DMS153 treated with DMSO at 0.1 percent for 48 hours (cell line): ENCODE data around the gene PES1.
"Not testable (repeated sequence)": the region's sequence is repeated elsewhere in the genome, so short reads cannot be mapped to it uniquely, and the experiment has no call there.

Experiments used
- DNase-seq: peaks from one replicate; lab custom pipeline; 2025; ENCODE audit not compliant: unreplicated experiment; lab: John Stamatoyannopoulos, UW

PES1 gene

GRCh38 chr22:30555282-30556210 is 36.2 kb downstream of the PES1 start:
- no peak for DNase-seq

GRCh38 chr22:30553971-30554370 is 37.7 kb downstream of the PES1 start:
- DNase-seq = no peak

DNA sequence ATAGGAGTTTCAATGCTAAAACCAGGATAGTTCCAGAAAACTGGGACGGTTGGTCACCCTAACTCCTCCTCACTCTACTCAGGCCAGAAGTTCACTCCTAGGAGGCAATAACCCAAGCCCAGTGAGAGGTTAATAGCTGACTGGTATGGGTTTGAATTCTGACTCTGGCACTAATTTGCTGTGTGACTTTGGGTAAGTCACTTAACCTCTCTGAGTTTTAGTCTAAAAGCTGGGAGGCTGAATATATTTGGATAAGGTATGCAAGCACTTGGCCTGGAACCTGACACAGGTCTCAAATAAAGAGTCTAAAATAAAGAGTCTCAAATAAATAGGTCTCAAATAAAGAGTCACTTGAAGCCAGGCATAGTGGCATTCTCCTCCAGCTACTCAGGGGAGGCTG is 39.0 kb downstream of the PES1 start:
- no peak for DNase-seq

DNA sequence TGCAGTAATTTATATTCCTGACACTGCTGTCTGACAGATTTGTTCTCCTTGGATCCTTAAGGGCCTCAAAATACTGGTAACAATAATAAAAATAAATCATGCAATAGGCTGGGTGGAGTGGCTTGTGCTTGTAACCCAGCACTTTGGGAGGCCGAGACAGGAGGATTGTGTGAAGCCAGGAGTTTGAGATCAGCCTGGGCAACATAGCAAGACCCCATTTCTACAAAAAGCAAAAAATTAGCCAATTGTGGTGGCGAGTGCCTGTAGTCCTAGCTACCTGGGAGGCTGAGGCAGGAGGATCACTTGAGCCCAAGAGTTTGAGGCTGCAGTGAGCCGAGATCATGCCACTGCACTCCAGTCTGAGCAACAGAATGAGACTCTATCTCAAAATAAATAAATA is 39.9 kb downstream of the PES1 start:
- DNase-seq = not testable (repeated sequence)

DNA sequence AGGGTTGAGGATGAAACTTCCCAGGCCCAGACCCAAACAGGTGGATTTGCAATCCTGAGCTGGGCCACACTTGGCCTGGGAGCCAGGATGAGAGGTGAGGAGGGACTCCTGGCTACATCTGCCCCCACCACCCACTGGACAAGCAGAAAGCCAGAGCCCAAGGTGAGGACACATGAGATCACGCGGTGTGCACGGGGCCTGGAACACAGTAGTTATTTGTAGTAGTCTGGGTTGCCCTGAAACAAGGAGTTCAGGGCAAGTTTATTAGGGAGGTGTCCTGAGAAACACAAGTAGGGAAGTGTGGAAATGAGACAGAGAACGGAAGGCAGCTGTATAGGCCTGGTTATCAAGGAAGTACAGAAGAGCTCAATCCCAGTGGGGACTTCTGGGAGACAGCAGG is 44.5 kb downstream of the PES1 start:
- DNase-seq = no peak

DNA sequence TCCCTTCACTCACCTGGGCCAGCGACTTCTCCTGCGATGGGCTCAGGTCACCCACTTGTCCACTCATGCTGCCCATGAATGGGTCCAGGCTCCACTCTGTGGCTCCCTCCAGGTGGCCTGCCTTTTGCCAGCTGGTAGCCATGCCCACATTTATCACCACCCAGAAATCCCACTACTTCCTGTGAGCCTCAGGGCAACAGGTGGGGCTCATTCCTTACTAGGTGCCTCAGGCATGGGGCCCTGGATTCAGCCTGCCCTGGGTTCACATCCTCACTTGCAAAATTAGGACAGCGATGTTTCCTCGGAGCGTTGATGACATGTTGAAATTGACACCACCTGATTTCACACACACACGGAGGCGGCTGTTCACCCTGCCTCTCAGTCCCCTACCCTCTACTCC is 45.1 kb downstream of the PES1 start, which contains the start of gene SEC14L6:
TSS of gene SEC14L6 (minus strand) at position 126 of the 400 bp plus-strand sequence. CDS start at position 67, 59 bp downstream.
- no peak for DNase-seq

DNA sequence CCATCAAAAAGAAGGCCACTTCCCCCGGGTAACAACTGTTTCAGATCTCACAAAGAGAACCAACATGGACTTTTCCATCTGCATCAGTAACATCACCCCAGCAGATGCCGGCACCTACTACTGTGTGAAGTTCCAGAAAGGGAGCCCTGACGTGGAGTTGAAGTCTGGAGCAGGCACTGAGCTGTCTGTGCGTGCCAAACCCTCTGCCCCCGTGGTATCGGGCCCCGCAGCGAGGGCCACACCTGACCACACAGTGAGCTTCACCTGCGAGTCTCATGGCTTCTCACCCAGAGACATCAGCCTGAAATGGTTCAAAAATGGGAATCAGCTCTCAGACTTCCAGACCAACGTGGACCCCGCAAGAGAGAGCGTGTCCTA is 48.9 kb downstream of the PES1 start:
- DNase-seq = no peak

- no peak for DNase-seq
These were observed 49.5 kb downstream of the PES1 start for GRCh38 chr22:30541961-30542810.

- DNase-seq = not testable (repeated sequence)
These were observed 50.2 kb downstream of the PES1 start for GRCh38 chr22:30541511-30541910.

DNA sequence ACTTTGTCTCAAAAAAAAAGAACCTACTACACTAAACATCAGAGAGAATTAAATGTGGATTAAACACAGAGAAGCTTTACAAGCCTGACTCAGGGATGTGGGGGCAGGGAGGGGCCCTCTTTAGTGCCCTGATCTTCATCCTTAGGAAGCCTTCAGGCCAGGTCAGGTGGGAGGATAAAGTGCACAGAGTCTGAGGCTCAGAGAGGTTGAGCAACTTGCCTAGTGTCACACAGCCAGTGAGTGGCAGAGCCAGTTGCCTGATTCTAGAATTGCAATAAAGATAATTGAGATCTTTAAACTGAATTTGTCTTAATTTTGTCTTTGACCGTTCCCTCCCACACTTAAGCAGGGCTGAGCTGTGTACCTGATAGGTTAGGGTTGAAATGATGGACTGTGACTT is 52.3 kb downstream of the PES1 start:
- no peak for DNase-seq

GRCh38 chr22:30538280-30538679 is 53.4 kb downstream of the PES1 start:
- no peak for DNase-seq

DNA sequence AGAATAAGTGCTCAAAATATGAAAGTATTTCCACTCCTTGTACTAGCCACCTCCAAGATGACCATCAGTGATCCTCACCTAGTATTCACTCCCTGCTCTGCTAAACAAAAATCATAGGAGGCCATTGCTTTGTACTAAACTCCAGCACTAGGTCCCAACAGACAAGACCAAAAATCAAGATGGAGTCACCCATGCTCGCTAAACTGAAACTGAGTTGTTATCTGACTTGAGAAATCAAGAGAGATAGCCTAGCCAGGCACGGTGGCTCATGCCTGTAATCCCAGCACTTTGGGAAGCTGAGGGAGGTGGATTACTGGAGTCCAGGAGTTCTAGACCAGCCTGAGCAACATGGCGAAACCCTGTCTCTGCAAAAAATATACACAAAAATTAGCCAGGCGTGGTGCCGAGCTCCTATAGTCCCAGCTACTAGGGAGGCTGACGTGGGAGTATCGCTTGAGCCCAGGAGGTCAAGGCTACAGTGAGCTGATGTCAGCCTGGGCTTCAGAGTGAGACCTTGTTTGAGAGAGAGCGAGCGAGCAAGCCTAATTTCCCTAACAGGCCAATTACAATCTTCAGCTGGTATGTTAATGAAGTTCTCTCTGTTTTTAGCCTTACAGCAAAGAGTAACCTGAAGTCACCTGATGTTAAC is 54.5 kb downstream of the PES1 start:
- no peak for DNase-seq

DNA sequence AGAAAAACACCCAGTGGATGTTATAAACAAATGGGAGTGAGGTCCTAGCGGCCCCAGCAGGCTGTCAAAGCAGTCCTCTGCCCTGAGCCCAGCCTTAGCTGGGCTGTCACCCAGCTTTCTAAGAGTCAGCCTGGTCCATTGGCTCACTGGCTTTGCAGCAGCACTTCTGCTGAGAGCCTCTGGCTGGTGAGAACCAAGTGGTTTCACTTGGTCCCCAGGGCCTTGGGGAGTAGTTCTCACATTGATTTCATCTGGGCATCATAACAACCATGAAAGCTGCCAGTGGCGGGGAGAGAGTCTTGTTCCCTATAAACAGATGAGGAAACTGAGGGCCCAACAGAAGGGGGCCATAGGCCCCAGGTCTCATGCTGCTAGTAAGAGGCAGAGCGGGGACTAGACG is 56.5 kb downstream of the PES1 start:
- DNase-seq = no peak

GRCh38 chr22:30531651-30532608 is 59.8 kb downstream of the PES1 start:
- DNase-seq = no peak

- DNase-seq = no peak
These were observed 65.1 kb downstream of the PES1 start for GRCh38 chr22:30526656-30527055.
